Astrocyte of the cerebellum (primary cell): ENCODE results near the gene MEGF6.

Source experiments
- DNase-seq: peaks from one replicate; pipeline ENCODE4 v3.0.0-alpha.2; 2011; ENCODE audit warnings: low read depth
- H3K4me3 ChIP-seq: 2 replicates; pipeline ENCODE4 v1.5.1; 2011; ENCODE audit warnings: mild to moderate bottlenecking, low read depth, low read length, moderate library complexity
- in situ Hi-C: cut with HindIII; loops from 2 replicates; pipeline ENCODE4 v1.10.0; 2017; ENCODE audit warnings: low sequenced_read_pairs
- TF ChIP-seq, protein P1 (sequence below): IDR thresholded peaks from 2 replicates; pipeline ENCODE4 v1.5.1; 2012; ENCODE audit warnings: low read length, low read depth, moderate library complexity, mild to moderate bottlenecking; ENCODE audit errors: missing control alignments

The MEGF6 gene

DNA sequence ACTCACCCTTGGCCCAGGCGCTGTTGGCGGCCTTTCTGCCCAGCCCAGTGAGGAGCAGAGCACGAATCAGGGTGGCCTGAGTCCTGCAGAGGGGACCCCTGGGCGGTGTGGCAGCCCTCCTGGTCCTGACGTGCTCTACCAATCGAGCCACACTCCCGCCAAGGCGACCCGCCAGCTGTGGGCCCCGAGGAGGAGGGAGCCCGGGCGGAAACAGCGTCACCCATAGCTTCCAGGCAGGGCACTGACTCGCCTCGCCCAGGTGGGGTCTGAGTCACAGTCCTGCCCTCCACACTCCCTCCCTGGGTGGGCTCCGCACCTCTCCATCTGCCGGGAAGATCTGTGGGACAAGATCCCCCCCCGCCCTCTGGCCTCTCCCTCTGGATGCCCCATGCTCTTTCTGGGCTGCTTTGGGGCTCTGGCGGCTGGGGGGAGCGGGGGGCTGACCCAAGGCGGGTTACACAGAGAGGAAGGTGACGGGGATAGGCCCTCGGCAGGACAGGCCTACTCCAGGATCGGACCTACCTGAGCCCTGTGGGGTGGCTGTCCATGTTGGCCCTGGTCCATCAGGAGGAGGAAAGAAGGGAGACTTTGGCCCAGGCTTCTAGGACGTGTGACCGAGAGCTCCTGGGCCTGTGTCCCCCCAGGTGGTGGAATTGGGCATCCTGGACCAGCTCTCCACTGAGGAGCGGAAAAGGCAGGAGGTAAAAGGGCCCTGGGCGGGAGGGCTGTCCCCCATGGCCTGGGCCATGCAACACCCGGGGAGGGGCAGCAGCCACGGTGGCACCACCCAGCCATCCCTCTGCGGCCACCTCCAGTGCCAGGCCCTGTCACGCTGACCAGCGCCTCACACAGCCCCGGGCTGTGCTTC, 142.8 kb downstream of the MEGF6 start:
- in situ Hi-C loops, result no loop called here
- TF ChIP-seq, protein P1, sequence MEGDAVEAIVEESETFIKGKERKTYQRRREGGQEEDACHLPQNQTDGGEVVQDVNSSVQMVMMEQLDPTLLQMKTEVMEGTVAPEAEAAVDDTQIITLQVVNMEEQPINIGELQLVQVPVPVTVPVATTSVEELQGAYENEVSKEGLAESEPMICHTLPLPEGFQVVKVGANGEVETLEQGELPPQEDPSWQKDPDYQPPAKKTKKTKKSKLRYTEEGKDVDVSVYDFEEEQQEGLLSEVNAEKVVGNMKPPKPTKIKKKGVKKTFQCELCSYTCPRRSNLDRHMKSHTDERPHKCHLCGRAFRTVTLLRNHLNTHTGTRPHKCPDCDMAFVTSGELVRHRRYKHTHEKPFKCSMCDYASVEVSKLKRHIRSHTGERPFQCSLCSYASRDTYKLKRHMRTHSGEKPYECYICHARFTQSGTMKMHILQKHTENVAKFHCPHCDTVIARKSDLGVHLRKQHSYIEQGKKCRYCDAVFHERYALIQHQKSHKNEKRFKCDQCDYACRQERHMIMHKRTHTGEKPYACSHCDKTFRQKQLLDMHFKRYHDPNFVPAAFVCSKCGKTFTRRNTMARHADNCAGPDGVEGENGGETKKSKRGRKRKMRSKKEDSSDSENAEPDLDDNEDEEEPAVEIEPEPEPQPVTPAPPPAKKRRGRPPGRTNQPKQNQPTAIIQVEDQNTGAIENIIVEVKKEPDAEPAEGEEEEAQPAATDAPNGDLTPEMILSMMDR, result no peak
- no peak overlapping the region for H3K4me3 ChIP-seq
- no peak for DNase-seq

DNA sequence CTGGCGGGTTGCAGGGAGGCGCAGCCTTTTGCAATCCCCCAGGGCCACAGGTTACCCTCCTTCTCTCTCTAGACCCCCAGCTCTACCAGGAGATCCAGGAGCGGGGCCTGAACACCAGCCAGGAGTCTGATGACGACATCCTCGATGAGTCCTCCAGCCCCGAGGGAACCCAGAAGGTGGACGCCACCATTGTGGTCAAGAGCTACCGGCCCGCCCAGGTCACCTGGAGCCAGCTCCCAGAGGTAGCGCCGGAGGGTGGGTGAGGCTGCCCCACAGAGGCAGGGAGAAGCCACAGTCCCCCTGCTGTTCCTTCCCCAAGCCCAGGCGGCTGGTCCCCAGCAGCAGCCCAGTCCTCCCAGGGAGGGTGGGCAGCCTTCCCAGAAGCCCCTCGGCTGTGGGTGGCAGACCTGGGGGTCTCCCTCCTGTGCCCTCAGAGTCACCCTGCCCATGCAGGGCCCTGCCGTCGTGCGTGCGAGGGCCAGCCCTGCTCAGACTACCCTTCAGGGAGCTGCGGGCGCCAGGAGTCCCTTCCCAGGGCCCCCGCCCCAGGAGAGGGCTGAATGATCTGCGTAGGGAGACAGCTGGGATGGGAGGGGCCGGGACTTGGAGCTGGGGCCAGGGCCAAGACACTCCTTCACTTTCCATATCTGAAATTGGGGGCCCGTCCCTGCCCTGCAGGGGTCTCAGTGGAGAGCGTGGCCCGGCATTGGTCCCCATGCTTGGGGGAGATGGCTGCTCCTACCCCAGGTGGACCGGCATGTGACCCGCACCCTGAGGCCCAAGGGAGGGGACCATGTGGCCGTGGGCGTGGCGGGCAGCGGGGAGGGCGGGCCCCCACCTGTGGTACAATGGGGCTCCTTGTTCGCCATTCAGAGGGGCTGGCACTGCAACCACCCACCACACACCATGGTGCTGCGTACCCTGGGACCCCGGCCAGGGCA, 143.9 kb downstream of the MEGF6 start:
- TF ChIP-seq, protein P1, result no peak
- DNase-seq, result no peak
- in situ Hi-C loops, result no loop called here
- H3K4me3 ChIP-seq, result no peak overlapping the region

DNA sequence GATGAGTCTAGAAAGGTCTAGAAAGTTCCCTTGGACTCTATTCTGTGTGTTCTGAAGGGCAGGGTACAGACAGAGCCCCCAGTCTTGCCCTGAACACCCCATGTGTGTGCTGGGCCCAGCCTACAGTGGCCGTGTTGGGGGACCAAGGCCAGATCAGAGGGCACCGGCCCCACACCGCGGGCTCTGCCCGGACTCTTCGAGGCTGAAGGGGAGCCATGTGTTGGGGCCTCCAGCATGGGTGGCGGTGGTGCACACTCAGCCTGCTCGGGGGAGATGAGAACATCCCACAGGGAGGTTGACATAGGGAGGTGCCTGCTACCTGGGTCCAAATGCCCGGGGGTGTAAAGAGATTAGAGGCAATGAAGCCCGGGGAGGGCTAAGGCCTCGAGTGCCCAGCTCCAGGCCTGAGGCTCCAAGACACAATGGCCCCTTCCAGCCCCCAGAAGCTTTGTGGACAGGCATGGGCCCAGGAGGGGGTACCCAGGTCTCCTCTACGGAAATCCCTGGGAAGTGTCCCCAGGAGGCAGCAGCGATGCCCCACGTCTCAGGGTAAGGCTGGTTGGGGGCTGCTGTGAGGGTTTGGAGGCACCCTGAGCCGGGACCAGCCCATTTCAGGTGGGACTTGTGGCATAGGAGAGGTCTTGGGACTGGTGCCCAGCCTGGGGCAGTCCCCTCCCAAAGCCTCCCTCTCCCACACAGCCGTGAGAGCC, 144.8 kb downstream of the MEGF6 start:
- TF ChIP-seq, protein P1, result no peak
- no peak for DNase-seq
- H3K4me3 ChIP-seq, result no peak overlapping the region
- in situ Hi-C loops, result no loop called here

DNA sequence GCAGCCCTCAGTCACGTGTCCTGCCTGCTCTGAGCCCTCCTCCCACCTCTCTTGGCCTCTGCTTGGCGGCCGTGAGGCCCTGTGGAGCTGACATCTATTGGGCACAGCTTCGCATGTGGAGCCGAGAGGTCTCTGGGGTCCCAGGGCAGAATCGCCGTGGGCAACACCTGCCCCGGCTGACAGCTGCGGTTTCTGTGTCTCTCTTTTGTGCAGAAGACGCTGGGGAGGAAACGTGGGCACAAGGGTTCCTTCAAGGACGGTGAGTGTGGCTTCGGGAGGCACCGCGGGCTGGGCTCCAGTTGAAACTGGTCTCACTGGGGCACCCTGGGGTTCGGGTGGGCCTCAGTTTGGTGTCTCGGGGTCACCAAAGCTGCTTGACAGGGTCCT, 145.4 kb downstream of the MEGF6 start:
- TF ChIP-seq, protein P1, result no peak
- in situ Hi-C loops, result no loop called here
- no peak overlapping the region for H3K4me3 ChIP-seq
- DNase-seq, result no peak

DNA sequence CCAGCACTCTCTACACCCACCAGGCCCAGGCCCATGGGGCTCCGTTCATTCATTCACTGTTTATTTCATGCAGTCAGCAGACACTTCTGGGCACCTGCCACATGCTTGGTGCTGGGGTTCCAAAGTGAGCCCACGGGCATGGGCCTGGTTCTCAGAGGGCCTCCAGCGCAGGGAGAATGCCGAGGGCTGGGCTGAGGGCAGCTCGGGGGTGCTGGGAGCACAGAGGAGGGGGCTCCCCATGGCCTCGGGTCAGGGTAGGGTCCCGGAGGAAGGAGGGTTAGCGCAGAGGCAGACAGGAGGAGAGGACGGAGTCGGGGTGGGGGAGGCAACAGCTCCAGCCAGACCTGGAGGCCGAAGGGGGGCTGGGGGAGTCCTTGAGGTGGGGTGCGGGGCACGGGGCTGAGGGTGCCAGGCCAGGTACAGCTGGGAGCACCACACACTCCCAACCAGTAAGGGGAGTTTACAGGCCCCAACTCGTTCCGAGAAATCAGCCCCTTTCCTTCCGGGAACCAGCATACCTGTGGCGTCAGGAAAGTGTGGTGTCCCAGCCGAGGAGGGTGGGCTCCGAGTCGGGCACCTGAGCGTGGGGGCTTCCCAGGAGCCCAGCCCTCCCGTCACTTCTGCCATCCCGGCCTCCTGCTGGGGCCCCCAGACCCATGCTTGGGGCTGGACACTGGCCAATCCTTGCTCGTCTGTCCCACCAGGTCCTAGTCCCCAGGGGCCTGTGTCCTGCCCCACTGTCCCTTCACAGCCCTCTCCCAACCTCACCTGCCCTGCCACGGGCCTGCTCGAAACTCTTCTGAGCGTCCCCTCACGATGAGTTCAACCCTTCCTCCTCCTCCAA, 146.0 kb downstream of the MEGF6 start:
- in situ Hi-C loops, result no loop called here
- no peak for DNase-seq
- H3K4me3 ChIP-seq, result no peak overlapping the region
- TF ChIP-seq, protein P1, result no peak
